22Rv1 (cell line): ENCODE results near the gene MAGI2.

Source experiments
- CTCF ChIP-seq: fragments of 450-650 bp; IDR thresholded peaks from 2 replicates; pipeline ENCODE4 v1.5.1; 2017; ENCODE audit warnings: mild to moderate bottlenecking
- ZFX ChIP-seq: fragments of 450-650 bp; IDR thresholded peaks from 2 replicates; pipeline ENCODE4 v1.6.1; 2017; ENCODE audit warnings: antibody characterized with exemption, borderline replicate concordance

DNA sequence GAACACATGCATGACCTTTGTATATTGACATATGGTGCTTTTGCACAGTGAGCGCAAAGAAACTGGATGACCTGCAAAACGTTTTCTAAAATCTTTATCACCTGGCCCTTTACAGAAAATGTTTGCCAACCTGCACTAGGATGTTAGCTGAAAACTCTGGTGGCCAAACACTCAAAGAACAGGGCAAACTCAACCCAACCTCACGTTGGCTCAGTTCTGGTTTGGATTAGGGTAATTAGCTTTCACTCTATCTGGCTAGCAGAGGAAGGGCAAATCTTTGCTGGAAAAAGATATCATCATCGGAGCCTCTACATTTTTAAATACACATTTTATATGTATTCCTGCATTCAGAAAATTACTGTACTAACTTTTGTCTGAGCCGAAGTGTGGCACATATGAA lies 966.0 kb downstream of the MAGI2 start:
- no peak for TF ChIP-seq CTCF
- TF ChIP-seq ZFX: no peak
